ENCODE measurements around the gene ZNF691.

The ZNF691 gene

DNA sequence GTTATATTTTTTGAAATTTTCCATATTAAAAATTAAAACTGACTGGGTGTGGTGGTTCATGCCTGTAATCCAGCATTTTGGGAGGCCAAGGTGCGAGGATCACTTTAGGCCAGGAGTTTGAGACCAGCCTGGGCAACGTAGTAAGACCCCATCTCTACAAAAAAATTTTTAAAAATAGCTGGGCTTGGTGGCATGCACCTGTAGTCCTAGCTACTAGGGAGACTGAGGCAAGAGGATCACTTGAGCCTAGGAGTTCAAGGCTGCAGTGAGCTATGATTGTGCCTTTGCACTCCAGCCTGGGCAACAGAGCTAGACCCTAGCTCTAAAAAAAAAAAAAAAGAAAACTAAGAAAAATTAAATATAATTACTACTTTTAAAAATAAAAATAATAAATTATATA, 24.7 kb upstream of the ZNF691 start:
- Histone ChIP-seq H3K9ac (ENCODE audit: insufficient read length, low read depth) (no peak overlapping the region), H3K4me3 (ENCODE audit: insufficient read length, low read depth) (no peak overlapping the region), H3K4me1 (ENCODE audit: insufficient read depth, insufficient read length) (no peaks in the 10 kb centered on the region)

DNA sequence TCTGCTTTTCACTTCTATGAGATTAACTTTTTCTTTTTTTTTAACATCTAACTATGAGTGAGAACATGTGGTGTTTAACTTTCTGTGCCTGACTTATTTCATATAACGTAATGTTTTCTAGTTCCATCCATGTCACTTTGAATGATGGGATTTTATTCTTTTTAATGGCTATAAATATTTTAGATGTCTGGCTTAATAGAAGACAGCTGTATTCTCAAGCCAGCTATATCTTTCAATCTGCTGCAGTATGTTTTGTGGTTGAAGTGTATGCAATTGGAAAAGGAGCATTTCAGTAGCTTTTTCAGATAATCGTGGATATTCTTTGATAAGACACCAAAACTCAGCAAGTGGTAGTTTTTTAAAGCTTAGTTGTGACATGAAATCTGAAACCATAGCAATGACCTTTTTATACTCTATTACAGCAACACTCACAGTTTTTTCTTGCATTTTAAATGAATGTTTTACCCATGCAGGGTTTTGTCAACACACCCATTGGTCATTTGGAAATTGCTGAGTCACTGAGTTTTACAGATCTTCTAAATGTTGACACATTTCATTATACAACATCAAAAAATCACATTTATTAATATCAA, 23.5 kb upstream of the ZNF691 start:
- H3K4me3 ChIP-seq (ENCODE audit: insufficient read length, low read depth) = no peak overlapping the region
- TF ChIP-seq ZNF274 (IDR thresholded peaks at IDR 0.05; ENCODE audit: low read depth, low read length) = no peak
- TF ChIP-seq YY1 (IDR thresholded peaks at IDR 0.05; ENCODE audit: insufficient read depth, insufficient read length) = no peak
- TF ChIP-seq SUZ12 (IDR thresholded peaks at IDR 0.05; ENCODE audit: extremely low read depth, insufficient read depth, insufficient read length) = no peak
- H3K9ac ChIP-seq (ENCODE audit: insufficient read length, low read depth) = no peak overlapping the region
- no peaks in the 10 kb centered on the region for H3K36me3 ChIP-seq (ENCODE audit: insufficient read depth, insufficient read length, low read length)
- H3K27me3 ChIP-seq (ENCODE audit: insufficient read depth, insufficient read length) = no peaks in the 10 kb centered on the region
- no peaks in the 10 kb centered on the region for H3K9me3 ChIP-seq (ENCODE audit: insufficient read depth, low read length)
- no peak for DNase-seq (ENCODE audit: low read depth, low spot score)
- H3K4me1 ChIP-seq (ENCODE audit: insufficient read depth, insufficient read length) = no peaks in the 10 kb centered on the region

More for the DNA sequence above, 24.7 kb upstream of the ZNF691 start:
- Histone ChIP-seq H3K36me3 (ENCODE audit: insufficient read depth, insufficient read length, low read length) (no peaks in the 10 kb centered on the region), H3K9me3 (ENCODE audit: insufficient read depth, low read length) (no peaks in the 10 kb centered on the region), H3K27me3 (ENCODE audit: insufficient read depth, insufficient read length) (no peaks in the 10 kb centered on the region)
- TF ChIP-seq SUZ12 (IDR thresholded peaks at IDR 0.05; ENCODE audit: extremely low read depth, insufficient read depth, insufficient read length) (no peak), YY1 (IDR thresholded peaks at IDR 0.05; ENCODE audit: insufficient read depth, insufficient read length) (no peak), ZNF274 (IDR thresholded peaks at IDR 0.05; ENCODE audit: low read depth, low read length) (no peak)
- no peak for DNase-seq (ENCODE audit: low read depth, low spot score)

DNA sequence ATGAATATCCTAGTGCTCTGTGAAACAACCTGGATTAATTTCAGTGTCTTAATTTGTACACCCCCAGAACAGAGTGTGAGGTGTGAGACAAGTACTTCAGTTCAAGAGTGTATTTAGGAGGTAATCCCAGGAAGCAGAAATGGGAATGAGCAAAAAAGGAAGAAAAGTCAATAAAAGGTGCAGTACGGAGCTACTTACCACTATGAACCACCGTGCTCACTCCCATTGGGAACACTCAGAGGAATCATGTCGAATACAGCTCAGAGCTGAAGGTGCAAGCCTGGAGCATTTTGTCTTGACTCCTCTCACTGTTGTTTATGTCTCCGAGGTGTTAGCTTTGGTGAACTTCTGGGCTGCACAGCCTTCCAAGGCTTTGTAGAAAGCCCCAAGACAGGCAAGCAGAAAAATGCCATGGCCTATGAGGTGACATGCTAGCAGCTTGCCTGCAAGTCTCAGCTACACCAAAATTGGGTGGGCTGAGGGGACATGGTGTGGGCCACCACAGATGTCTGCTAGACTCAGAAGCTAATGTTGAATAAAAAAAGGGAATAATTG, 21.9 kb upstream of the ZNF691 start:
- no peaks in the 10 kb centered on the region for H3K4me1 ChIP-seq (ENCODE audit: insufficient read depth, insufficient read length)
- TF ChIP-seq YY1 (IDR thresholded peaks at IDR 0.05; ENCODE audit: insufficient read depth, insufficient read length) = no peak
- no peak for TF ChIP-seq SUZ12 (IDR thresholded peaks at IDR 0.05; ENCODE audit: extremely low read depth, insufficient read depth, insufficient read length)
- TF ChIP-seq ZNF274 (IDR thresholded peaks at IDR 0.05; ENCODE audit: low read depth, low read length) = no peak
- H3K9ac ChIP-seq (ENCODE audit: insufficient read length, low read depth) = no peak overlapping the region
- H3K36me3 ChIP-seq (ENCODE audit: insufficient read depth, insufficient read length, low read length) = no peaks in the 10 kb centered on the region
- no peak overlapping the region for H3K4me3 ChIP-seq (ENCODE audit: insufficient read length, low read depth)
- no peaks in the 10 kb centered on the region for H3K9me3 ChIP-seq (ENCODE audit: insufficient read depth, low read length)
- no peaks in the 10 kb centered on the region for H3K27me3 ChIP-seq (ENCODE audit: insufficient read depth, insufficient read length)
- DNase-seq (ENCODE audit: low read depth, low spot score) = no peak

DNA sequence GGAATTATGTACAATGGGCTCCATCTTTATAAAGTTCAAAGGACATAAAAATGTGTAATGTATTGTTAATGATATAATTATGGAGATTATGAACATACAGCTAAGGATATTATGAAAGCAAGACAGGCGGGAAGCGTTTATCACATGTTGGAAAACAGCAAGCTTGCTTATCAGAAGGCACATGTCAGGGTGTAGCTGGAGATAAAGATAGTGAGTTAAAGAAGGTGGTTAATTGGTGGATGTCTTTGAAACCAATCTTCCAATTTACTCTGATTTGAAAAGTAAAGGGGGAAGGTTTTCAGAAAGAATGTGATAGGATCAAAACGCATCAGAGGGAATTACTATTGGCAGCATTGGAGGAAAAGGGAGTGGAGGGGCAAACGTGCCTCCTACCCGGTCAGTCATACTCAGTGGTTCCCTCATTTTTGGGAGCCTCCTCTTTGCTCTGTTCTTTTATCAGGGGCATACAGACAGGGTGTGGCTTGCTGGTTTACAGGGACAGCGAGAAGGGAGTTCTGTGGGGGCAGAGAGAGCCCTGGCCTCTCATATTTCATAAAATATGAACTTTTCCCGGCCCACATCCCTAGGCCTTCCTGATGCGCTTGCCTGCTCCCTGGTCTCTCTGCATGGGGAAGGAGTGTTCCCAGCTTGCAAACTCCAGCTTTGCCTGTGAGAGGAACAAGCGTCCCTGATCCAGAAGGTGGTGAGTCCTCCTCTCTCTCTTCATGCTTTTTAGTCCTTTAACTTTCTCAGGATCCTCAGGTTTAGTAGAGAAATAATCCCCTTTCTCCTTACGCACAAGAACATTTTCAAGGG, 21.2 kb upstream of the ZNF691 start:
- Histone ChIP-seq H3K36me3 (ENCODE audit: insufficient read depth, insufficient read length, low read length) (no peaks in the 10 kb centered on the region), H3K4me3 (ENCODE audit: insufficient read length, low read depth) (no peak overlapping the region), H3K9me3 (ENCODE audit: insufficient read depth, low read length) (no peaks in the 10 kb centered on the region), H3K4me1 (ENCODE audit: insufficient read depth, insufficient read length) (no peaks in the 10 kb centered on the region), H3K9ac (ENCODE audit: insufficient read length, low read depth) (no peak overlapping the region), H3K27me3 (ENCODE audit: insufficient read depth, insufficient read length) (no peaks in the 10 kb centered on the region)
- TF ChIP-seq YY1 (IDR thresholded peaks at IDR 0.05; ENCODE audit: insufficient read depth, insufficient read length) (no peak), ZNF274 (IDR thresholded peaks at IDR 0.05; ENCODE audit: low read depth, low read length) (no peak), SUZ12 (IDR thresholded peaks at IDR 0.05; ENCODE audit: extremely low read depth, insufficient read depth, insufficient read length) (no peak)
- no peak for DNase-seq (ENCODE audit: low read depth, low spot score)

DNA sequence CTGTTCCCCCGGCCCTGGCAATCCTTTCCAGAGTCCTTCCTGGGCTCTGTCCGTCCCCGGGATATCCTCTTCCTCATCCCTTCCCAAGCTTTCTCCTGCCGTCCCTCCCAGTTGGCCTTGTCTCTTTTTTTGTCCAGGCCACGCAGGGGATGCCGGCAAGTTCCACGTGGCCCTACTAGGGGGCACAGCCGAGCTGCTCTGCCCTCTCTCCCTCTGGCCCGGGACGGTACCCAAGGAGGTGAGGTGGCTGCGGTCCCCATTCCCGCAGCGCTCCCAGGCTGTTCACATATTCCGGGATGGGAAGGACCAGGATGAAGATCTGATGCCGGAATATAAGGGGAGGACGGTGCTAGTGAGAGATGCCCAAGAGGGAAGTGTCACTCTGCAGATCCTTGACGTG, 15.8 kb upstream of the ZNF691 start:
- H3K9ac ChIP-seq (ENCODE audit: insufficient read length, low read depth) = no peak overlapping the region
- TF ChIP-seq ZNF274 (IDR thresholded peaks at IDR 0.05; ENCODE audit: low read depth, low read length) (no peak), YY1 (IDR thresholded peaks at IDR 0.05; ENCODE audit: insufficient read depth, insufficient read length) (no peak), SUZ12 (IDR thresholded peaks at IDR 0.05; ENCODE audit: extremely low read depth, insufficient read depth, insufficient read length) (no peak)

DNA sequence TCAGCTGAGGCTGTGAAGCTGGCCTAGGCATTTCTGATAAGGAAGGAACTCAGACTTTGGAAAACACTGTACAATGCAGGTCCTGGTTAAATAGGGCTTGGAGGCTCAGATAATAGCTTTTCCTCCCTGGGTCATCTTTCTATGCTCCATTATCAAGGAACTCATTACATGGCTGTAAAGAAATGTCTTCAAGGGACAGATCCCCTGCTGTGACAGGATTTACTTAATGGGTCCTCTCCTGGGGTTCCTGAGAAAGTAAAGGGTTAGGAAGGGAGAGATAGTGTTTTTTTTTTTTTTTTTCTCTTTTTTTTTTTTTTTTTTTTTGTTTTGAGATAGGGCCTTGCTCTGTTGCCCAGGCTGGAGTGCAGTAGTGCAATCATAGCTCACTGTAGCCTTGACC, 15.1 kb upstream of the ZNF691 start:
- H3K4me3 ChIP-seq (ENCODE audit: insufficient read length, low read depth) = no peak overlapping the region
- H3K36me3 ChIP-seq (ENCODE audit: insufficient read depth, insufficient read length, low read length) = no peaks in the 10 kb centered on the region
- DNase-seq (ENCODE audit: low read depth, low spot score) = no peak
- H3K27me3 ChIP-seq (ENCODE audit: insufficient read depth, insufficient read length) = no peaks in the 10 kb centered on the region
- H3K9ac ChIP-seq (ENCODE audit: insufficient read length, low read depth) = no peak overlapping the region
- peaks cover 3% of the 10 kb centered on the region for H3K4me1 ChIP-seq (ENCODE audit: insufficient read depth, insufficient read length)
- no peaks in the 10 kb centered on the region for H3K9me3 ChIP-seq (ENCODE audit: insufficient read depth, low read length)
- TF ChIP-seq SUZ12 (IDR thresholded peaks at IDR 0.05; ENCODE audit: extremely low read depth, insufficient read depth, insufficient read length) = no peak

More for the DNA sequence above, 15.8 kb upstream of the ZNF691 start:
- Histone ChIP-seq H3K9me3 (ENCODE audit: insufficient read depth, low read length) (no peaks in the 10 kb centered on the region), H3K36me3 (ENCODE audit: insufficient read depth, insufficient read length, low read length) (no peaks in the 10 kb centered on the region), H3K4me3 (ENCODE audit: insufficient read length, low read depth) (no peak overlapping the region), H3K4me1 (ENCODE audit: insufficient read depth, insufficient read length) (peaks cover 3% of the 10 kb centered on the region), H3K27me3 (ENCODE audit: insufficient read depth, insufficient read length) (no peaks in the 10 kb centered on the region)
- no peak for DNase-seq (ENCODE audit: low read depth, low spot score)

DNA sequence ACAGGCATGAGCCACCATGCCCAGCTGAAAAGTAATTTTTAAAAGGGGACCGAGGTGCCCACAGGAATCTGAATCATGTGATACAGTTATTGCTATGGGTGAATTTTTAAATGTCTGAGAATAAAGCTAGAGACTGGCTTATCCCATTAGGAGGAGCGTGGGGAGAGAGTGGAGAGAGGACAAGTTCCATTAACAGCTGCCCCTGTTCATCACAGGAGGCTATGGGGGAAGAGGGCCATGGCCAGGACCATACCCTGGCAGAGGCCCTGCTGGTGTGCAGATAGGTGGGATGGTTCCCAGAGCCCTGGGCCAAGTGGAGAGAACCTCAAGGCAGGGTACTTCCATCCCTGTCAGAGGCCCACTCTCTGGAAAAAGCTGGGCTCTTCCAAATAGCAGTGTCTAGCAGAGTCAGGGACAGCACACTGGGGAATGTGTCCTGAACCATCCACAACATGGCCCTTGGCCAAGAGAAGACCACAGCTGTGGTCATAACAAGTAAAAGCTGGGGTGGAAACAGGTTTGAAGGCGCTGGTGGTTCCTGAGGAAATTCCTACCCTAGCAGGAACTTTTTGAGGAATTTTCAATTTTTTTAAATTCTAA, 13.7 kb upstream of the ZNF691 start:
- no peaks in the 10 kb centered on the region for H3K27me3 ChIP-seq (ENCODE audit: insufficient read depth, insufficient read length)
- no peak for TF ChIP-seq ZNF274 (IDR thresholded peaks at IDR 0.05; ENCODE audit: low read depth, low read length)
- TF ChIP-seq YY1 (IDR thresholded peaks at IDR 0.05; ENCODE audit: insufficient read depth, insufficient read length) = no peak
- TF ChIP-seq SUZ12 (IDR thresholded peaks at IDR 0.05; ENCODE audit: extremely low read depth, insufficient read depth, insufficient read length) = no peak
- H3K4me3 ChIP-seq (ENCODE audit: insufficient read length, low read depth) = no peak overlapping the region
- no peak overlapping the region for H3K9ac ChIP-seq (ENCODE audit: insufficient read length, low read depth)
- DNase-seq (ENCODE audit: low read depth, low spot score) = no peak
- H3K36me3 ChIP-seq (ENCODE audit: insufficient read depth, insufficient read length, low read length) = no peaks in the 10 kb centered on the region
- peaks cover 3% of the 10 kb centered on the region for H3K4me1 ChIP-seq (ENCODE audit: insufficient read depth, insufficient read length)
- H3K9me3 ChIP-seq (ENCODE audit: insufficient read depth, low read length) = no peaks in the 10 kb centered on the region

Data from NT2/D1 (cell line).